Neuronal stem cell (in vitro differentiated cells): ENCODE results near the gene ERC2.
A peak's percentile ranks its signal among the peaks of the same experiment; 100 is the strongest.

Experiments
- DNase-seq: peaks from one replicate; pipeline ENCODE4 v3.0.0-alpha.2; 2013; ENCODE audit warnings: low spot score
- H2AFZ ChIP-seq: one replicate; pipeline ENCODE4 v1.6.1; 2013; ENCODE audit warnings: mild to moderate bottlenecking, low read length, inconsistent platforms
- H2AK5ac ChIP-seq: 2 replicates; pipeline ENCODE4 v1.6.1; 2013; ENCODE audit warnings: low read depth, mild to moderate bottlenecking, inconsistent platforms, low read length, moderate library complexity, mixed read lengths
- H2BK120ac ChIP-seq: 2 replicates; pipeline ENCODE4 v1.6.1; 2013; ENCODE audit warnings: low read depth, mild to moderate bottlenecking, inconsistent platforms, low read length, moderate library complexity, mixed read lengths
- H2BK12ac ChIP-seq: one replicate; pipeline ENCODE4 v1.6.1; 2013; ENCODE audit warnings: low read length, inconsistent platforms
- H2BK15ac ChIP-seq: 2 replicates; pipeline ENCODE4 v1.6.1; 2013; ENCODE audit warnings: mild to moderate bottlenecking, low read length, inconsistent platforms, mixed read lengths
- H2BK5ac ChIP-seq: one replicate; pipeline ENCODE4 v1.6.1; 2013; ENCODE audit warnings: inconsistent platforms, mild to moderate bottlenecking, low read length, moderate library complexity
- H3K14ac ChIP-seq: one replicate; pipeline ENCODE4 v1.6.1; 2013; ENCODE audit warnings: low read length, inconsistent platforms
- H3K18ac ChIP-seq: 2 replicates; pipeline ENCODE4 v1.6.1; 2013; ENCODE audit warnings: low read length, inconsistent platforms
- H3K23ac ChIP-seq: 2 replicates; pipeline ENCODE4 v1.6.1; 2013; ENCODE audit warnings: low read depth, mild to moderate bottlenecking, mixed read lengths, low read length, inconsistent platforms; ENCODE audit not compliant: poor library complexity
- H3K27ac ChIP-seq: replicated peaks from 3 replicates; pipeline ENCODE4 v1.5.1; 2013; ENCODE audit warnings: low read length, inconsistent platforms
- H3K27me3 ChIP-seq, 3 experiments: 2 replicates each; pipeline ENCODE4 v1.6.1; 2013; ENCODE audit warnings: low read length in 3 of 3, mild to moderate bottlenecking in 2 of 3, inconsistent platforms in 1 of 3, low read depth in 1 of 3, mixed read lengths in 1 of 3, moderate library complexity in 1 of 3; ENCODE audit not compliant: control insufficient read depth in 3 of 3, insufficient read depth in 3 of 3
- H3K36me3 ChIP-seq, 2 donors: replicated peaks in 1 of 2; 2 replicates each; pipeline ENCODE4 v1.6.1; 2013; ENCODE audit warnings: low read length in 2 of 2; ENCODE audit not compliant: control insufficient read depth in 2 of 2, insufficient read depth in 2 of 2
- H3K4ac ChIP-seq: 2 replicates; pipeline ENCODE4 v1.6.1; 2013; ENCODE audit warnings: inconsistent platforms, mild to moderate bottlenecking, low read length, moderate library complexity
- H3K4me1 ChIP-seq, 2 donors: 1 replicate in 1 of 2; 2 replicates in 1 of 2; pipeline ENCODE4 v1.6.1; 2013; ENCODE audit warnings: low read length in 2 of 2, low read depth in 1 of 2; ENCODE audit not compliant: control insufficient read depth in 2 of 2, insufficient read depth in 1 of 2
- H3K4me2 ChIP-seq: one replicate; pipeline ENCODE4 v1.6.1; 2013; ENCODE audit warnings: mild to moderate bottlenecking, low read length, inconsistent platforms; ENCODE audit not compliant: insufficient read depth, poor library complexity, severe bottlenecking
- H3K4me3 ChIP-seq, 2 donors: 2 replicates each; pipeline ENCODE4 v1.5.1; 2013; ENCODE audit warnings: low read length in 2 of 2, mild to moderate bottlenecking in 2 of 2, inconsistent platforms in 1 of 2, moderate library complexity in 1 of 2
- H3K79me1 ChIP-seq: one replicate; pipeline ENCODE4 v1.6.1; 2013; ENCODE audit warnings: low read depth, mild to moderate bottlenecking, inconsistent platforms, low read length, moderate library complexity
- H3K9ac ChIP-seq: one replicate; pipeline ENCODE4 v1.6.1; 2013; ENCODE audit warnings: mild to moderate bottlenecking, low read depth, low read length, inconsistent platforms; ENCODE audit not compliant: poor library complexity
- H3K9me3 ChIP-seq, 2 donors: replicated peaks in 1 of 2; 2 replicates each; pipeline versions ENCODE3 to v1.6.1; 2013; ENCODE audit warnings: low read length in 2 of 2, mild to moderate bottlenecking in 2 of 2, inconsistent platforms in 1 of 2, low read depth in 1 of 2, mixed read lengths in 1 of 2, moderate library complexity in 1 of 2; ENCODE audit not compliant: control insufficient read depth in 2 of 2, insufficient read depth in 1 of 2
- H4K8ac ChIP-seq: one replicate; pipeline ENCODE4 v1.6.1; 2013; ENCODE audit warnings: low read depth, mild to moderate bottlenecking, inconsistent platforms, low read length, moderate library complexity
- H4K91ac ChIP-seq: one replicate; pipeline ENCODE4 v1.6.1; 2013; ENCODE audit warnings: low read length, low read depth, mild to moderate bottlenecking, inconsistent platforms; ENCODE audit not compliant: poor library complexity
- WGBS, 2 donors: extraction: QIAGEN DNeasy Blood & Tissue Kit; methylation state at CpG; one replicate each; pipeline ENCODE4 v1.1.7; 2013; ENCODE audit warnings: missing lambda C conversion rate in 2 of 2, mixed read lengths in 1 of 2; ENCODE audit not compliant: insufficient read length in 2 of 2, insufficient replicate concordance in 1 of 2; ENCODE audit errors: extremely low coverage in 2 of 2; 5-methylcytosine and 5-hydroxymethylcytosine counted together

ERC2 gene

DNA sequence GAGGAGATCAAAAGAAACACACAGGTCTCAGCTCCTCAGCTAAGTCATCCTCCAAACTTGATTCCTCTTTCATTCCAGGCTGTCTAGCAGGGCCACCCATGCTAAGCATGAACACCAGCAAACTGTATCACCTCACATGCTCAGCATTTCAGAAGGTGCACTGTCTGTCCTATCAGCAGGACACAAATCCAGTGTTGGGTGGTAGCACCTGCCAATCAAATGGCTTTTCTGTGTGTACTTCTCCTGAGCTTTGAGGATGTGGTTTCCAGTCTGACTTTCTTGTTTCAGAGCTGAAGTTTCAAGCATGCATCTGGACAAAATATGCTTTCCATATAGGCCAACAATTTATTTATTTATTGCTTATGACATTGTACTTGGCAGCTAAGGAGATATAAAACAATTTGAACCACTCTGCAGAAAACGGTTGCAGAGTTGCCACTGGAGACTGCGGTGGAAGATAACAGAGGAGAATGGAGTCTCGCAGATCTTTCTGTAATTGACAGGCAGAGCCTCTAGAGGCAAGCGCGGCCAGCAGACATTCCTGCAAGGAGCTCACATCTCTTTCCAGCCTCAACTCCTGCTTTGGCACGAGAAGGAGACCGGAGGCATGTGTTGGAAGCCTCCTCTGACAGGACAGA is 814.0 kb downstream of the ERC2 start:
- Histone ChIP-seq H2BK15ac (no peak overlapping the region), H4K91ac (no peak overlapping the region), H3K9me3 (no peaks in the 10 kb centered on the region), H3K4me1 (no peaks in the 10 kb centered on the region), H3K27ac (no peak overlapping the region), H2BK5ac (no peak overlapping the region), H3K18ac (no peak overlapping the region), H3K14ac (no peak overlapping the region), H2AFZ (no peak overlapping the region), H3K23ac (no peak overlapping the region), H4K8ac (no peak overlapping the region), H2BK120ac (no peak overlapping the region), H3K4ac (no peak overlapping the region), H3K27me3 (no peaks in the 10 kb centered on the region), H2BK12ac (no peak overlapping the region), H3K79me1 (no peaks in the 10 kb centered on the region), H3K36me3 (no peaks in the 10 kb centered on the region), H3K9ac (no peak overlapping the region), H3K4me2 (no peak overlapping the region), H3K4me3 (no peak overlapping the region), H2AK5ac (no peak overlapping the region)
- no CpG with 5 or more reads among the region's 7 CpGs for WGBS, 2 donors
- DNase-seq, result no peak

DNA sequence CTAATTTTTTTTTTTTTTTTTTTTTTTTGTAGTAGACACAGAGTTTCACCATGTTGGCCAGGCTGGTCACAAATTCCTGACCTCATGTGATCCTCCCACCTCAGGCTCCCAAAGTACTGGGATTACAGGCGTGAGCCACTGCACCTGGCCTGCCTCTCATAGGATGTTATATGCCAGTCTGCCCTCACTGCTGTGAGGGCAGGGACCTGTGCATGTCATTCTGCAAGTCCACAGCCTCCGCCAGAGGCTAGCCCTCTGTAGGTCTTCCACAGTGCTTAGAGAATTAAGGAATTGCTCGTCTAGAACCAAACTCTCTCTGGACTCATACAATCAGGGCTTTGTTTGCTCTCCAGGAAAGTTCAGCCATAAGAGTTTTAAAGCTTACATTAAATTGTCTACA is 817.3 kb downstream of the ERC2 start:
- WGBS, 2 donors, result no CpG with 5 or more reads among the region's 3 CpGs
- Histone ChIP-seq H3K4me3 (no peak overlapping the region), H3K36me3 (no peaks in the 10 kb centered on the region), H4K8ac (no peak overlapping the region), H2BK12ac (no peak overlapping the region), H3K4me2 (no peak overlapping the region), H3K79me1 (no peaks in the 10 kb centered on the region), H3K9me3 (no peaks in the 10 kb centered on the region), H2BK15ac (no peak overlapping the region), H3K27me3 (no peaks in the 10 kb centered on the region), H2BK5ac (no peak overlapping the region), H3K4me1 (peaks cover 4 to 6% of the 10 kb centered on the region in 2 donors), H2AK5ac (no peak overlapping the region), H2AFZ (no peak overlapping the region), H3K23ac (no peak overlapping the region), H3K9ac (no peak overlapping the region), H3K27ac (no peak overlapping the region), H2BK120ac (no peak overlapping the region), H3K4ac (no peak overlapping the region), H4K91ac (no peak overlapping the region), H3K14ac (no peak overlapping the region), H3K18ac (peak overlapping the region; percentile 11)
- DNase-seq, result no peak

DNA sequence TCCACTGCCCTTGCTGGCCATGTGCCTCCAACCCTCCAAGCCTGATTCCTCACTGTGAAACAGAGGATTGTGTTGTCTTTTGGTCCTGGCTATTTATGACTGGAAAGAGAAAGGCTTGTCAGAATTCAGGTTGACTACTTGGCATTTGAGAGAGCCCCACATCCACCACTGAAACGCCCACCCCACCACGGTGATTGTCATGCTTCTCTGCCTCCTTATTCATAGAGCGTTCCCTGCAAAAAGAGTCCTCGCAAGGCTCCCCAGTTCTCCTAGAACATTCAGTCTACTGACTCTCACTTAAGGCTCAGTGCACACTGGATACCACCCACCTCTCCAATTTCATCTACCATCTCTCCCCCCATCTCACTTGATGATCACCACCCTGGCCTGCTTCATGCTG is 818.3 kb downstream of the ERC2 start:
- no peak overlapping the region for H3K4me2 ChIP-seq
- H3K79me1 ChIP-seq, result no peaks in the 10 kb centered on the region
- H4K91ac ChIP-seq, result no peak overlapping the region
- H3K27me3 ChIP-seq, result no peaks in the 10 kb centered on the region
- no peak overlapping the region for H2BK120ac ChIP-seq
- no peak overlapping the region for H4K8ac ChIP-seq
- H2BK12ac ChIP-seq, result no peak overlapping the region
- no peak overlapping the region for H3K14ac ChIP-seq
- H3K27ac ChIP-seq, result no peak overlapping the region
- H2BK15ac ChIP-seq, result no peak overlapping the region
- peaks cover 4 to 7% of the 10 kb centered on the region in 2 donors for H3K4me1 ChIP-seq
- H2BK5ac ChIP-seq, result no peak overlapping the region
- no peaks in the 10 kb centered on the region for H3K9me3 ChIP-seq
- no peak overlapping the region for H3K4me3 ChIP-seq
- no peaks in the 10 kb centered on the region for H3K36me3 ChIP-seq
- no peak overlapping the region for H3K23ac ChIP-seq
- DNase-seq, result no peak
- H3K18ac ChIP-seq, result no peak overlapping the region
- H3K9ac ChIP-seq, result no peak overlapping the region
- no CpG with 5 or more reads among the region's 4 CpGs for WGBS, 2 donors
- no peak overlapping the region for H2AFZ ChIP-seq
- H3K4ac ChIP-seq, result no peak overlapping the region
- H2AK5ac ChIP-seq, result no peak overlapping the region

DNA sequence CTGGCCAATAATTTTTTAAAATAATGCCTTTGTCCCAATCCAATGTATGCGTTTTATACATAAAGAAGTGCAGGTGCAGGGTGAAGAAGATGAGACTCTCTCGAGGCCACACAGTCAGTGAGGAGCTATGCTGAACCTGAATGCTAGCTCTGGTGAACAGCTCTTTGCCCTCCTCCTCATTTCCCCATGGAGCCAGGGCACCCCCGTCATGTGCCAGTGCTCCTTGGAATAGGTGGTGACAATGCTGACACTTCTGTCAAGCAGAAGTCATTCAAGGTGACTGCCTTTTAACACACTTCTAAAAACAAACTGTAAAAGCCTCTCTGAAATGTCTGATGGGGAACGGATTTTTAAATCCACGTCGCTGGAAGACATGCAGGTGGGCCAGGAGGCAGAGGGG is 818.7 kb downstream of the ERC2 start:
- H2AFZ ChIP-seq, result no peak overlapping the region
- no peak overlapping the region for H4K8ac ChIP-seq
- H2BK120ac ChIP-seq, result no peak overlapping the region
- no peak overlapping the region for H3K4me2 ChIP-seq
- no peak overlapping the region for H2AK5ac ChIP-seq
- no peaks in the 10 kb centered on the region for H3K9me3 ChIP-seq
- no CpG with 5 or more reads among the region's 6 CpGs for WGBS, 2 donors
- no peak overlapping the region for H2BK5ac ChIP-seq
- peak overlapping the region; percentile 46 for H3K9ac ChIP-seq
- no peak overlapping the region for H3K14ac ChIP-seq
- H3K18ac ChIP-seq, result no peak overlapping the region
- no peak overlapping the region for H3K23ac ChIP-seq
- H3K4ac ChIP-seq, result no peak overlapping the region
- DNase-seq, result no peak
- peaks cover 4 to 7% of the 10 kb centered on the region in 2 donors for H3K4me1 ChIP-seq
- H3K4me3 ChIP-seq, result no peak overlapping the region
- no peaks in the 10 kb centered on the region for H3K79me1 ChIP-seq
- H2BK12ac ChIP-seq, result no peak overlapping the region
- H3K27me3 ChIP-seq, result no peaks in the 10 kb centered on the region
- H2BK15ac ChIP-seq, result no peak overlapping the region
- no peaks in the 10 kb centered on the region for H3K36me3 ChIP-seq
- H4K91ac ChIP-seq, result no peak overlapping the region
- no peak overlapping the region for H3K27ac ChIP-seq
